Rectal smooth muscle tissue (tissue), 1 donor: ENCODE results near the gene TAS1R1.
A peak's percentile ranks its signal among the peaks of the same experiment; 100 is the strongest.

Experiments
- H3K27ac ChIP-seq: one replicate; pipeline ENCODE4 v1.7.0; 2013; ENCODE audit warnings: low read depth, low read length, inconsistent platforms
- H3K27me3 ChIP-seq: one replicate; pipeline ENCODE4 v1.7.0; 2013; ENCODE audit warnings: low read length; ENCODE audit not compliant: control insufficient read depth, insufficient read depth
- H3K36me3 ChIP-seq: one replicate; pipeline ENCODE4 v1.7.0; 2013; ENCODE audit warnings: low read length; ENCODE audit not compliant: control insufficient read depth, insufficient read depth
- H3K4me1 ChIP-seq: one replicate; pipeline ENCODE4 v1.7.0; 2013; ENCODE audit warnings: low read length; ENCODE audit not compliant: control insufficient read depth, insufficient read depth
- H3K4me3 ChIP-seq: one replicate; pipeline ENCODE4 v1.7.0; 2013; ENCODE audit warnings: low read length
- H3K9ac ChIP-seq: one replicate; pipeline ENCODE4 v1.7.0; 2013; ENCODE audit warnings: low read length

TAS1R1 gene

DNA sequence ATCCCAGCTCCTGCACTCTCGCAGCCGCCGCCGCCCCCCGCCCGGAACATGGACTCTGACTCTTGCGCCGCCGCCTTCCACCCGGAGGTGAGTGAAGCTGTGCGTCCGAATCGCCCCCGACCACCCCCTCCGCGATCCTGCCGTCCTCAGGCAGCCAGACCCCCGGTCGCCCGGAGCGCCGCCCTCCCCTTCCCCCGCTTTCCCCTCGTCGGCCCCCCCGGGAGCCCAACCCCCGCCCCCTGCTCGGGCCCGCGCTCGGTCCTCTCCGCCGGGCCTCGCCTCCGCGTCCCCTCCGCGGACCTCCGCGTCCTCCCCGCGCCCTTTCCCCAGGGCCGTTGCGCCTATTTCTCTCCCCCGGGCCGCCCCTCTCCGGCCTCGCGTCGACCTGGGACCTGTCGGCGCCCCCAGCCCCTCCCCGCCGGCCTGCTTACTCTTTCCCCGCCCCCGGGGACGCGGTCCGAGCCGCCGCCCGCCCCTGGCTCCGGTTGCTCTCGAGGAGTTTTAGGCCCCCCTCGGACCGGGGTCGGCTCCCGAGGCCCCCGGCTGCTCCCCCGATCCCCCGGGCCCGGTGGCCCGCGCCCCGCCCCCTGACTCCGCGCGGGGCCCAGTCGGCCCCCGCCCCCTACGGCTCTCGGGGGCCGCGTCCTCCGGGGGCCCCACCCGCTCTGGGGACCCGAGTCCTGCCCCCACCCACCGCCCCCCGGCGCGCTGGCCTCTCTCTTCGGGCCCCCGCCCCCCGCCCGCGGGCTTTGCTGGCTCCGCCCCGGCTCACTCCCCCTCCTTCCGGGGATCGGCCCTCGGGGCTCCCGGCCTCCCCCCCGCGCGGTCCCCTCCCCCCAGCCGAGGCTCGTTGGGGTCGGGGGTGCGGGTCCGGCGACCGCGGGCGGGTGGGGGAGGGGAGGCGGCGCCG is 59.2 kb downstream of the TAS1R1 start:
- Histone ChIP-seq H3K4me3 (peak overlapping the region; percentile 75), H3K36me3 (no peaks in the 10 kb centered on the region), H3K9ac (peak overlapping the region; percentile 21), H3K4me1 (peaks cover 6% of the 10 kb centered on the region), H3K27ac (peak overlapping the region; percentile 92), H3K27me3 (no peaks in the 10 kb centered on the region)

DNA sequence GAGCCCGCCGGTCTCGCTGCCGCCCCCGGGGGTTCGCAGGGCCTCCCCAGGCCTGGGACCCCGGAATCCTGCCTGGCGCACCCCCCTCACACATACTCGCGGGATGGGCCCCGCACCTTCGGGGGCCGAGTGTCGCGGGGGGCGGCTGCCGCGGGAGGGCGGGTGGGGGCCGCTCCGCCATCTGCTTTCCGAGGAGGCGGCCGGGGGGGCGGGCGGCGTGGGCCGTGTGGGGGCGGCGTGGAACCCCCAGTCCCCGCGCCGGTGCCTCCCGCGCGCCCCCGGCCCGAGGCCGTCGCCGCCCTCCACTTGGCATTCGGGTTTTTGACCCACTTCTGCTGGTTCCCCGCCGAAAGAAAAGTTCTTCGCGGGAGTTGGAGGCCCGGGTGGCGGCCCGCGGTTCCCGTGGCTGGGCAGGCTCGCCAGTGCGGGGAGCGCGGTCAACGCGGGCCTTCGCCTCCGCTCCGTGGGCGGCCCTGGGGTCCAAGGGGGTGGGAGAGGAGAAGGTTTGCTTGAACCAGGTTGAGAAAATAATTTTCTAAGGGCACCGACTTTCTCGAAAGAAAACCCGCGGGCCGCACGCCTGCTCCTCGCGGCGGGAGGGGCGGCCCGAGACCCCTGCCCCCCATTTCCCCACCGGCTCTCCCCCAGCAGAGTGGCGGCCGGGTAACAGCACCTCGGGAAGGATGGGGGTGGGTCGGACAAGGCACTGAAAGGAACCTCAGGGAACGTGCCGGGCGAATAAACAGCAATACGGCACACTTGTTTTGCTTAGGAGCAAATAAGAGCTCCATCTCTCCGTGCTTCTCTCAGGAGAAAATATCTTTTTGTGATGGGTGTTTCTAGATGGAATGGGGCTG is 60.0 kb downstream of the TAS1R1 start:
- Histone ChIP-seq H3K9ac (no peak overlapping the region), H3K4me1 (peaks cover 4% of the 10 kb centered on the region), H3K4me3 (peak overlapping the region; percentile 41), H3K27me3 (no peaks in the 10 kb centered on the region), H3K27ac (peak overlapping the region; percentile 74), H3K36me3 (peaks cover 5% of the 10 kb centered on the region)

DNA sequence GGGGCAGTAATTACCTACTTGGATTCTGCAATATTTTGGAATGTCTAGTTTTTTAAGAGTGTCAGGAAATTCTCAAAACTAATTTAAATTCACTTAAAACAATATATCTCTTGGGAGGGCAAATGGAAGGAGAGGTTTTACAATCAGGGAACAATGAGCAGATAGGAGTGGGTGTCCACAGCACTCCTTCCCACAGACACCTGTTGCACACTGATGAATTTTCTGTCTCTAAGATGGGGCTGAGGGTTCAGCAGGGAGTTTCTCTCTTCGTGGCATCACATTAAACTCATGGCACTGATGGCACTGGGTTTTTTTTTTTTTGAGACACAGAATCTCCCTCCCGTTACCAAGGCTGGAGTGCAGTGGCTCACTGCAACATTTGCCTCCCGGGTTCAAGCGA is 63.9 kb downstream of the TAS1R1 start:
- Histone ChIP-seq H3K4me1 (no peaks in the 10 kb centered on the region), H3K4me3 (no peak overlapping the region), H3K27me3 (no peaks in the 10 kb centered on the region), H3K36me3 (peaks cover 20% of the 10 kb centered on the region), H3K27ac (no peak overlapping the region), H3K9ac (no peak overlapping the region)

DNA sequence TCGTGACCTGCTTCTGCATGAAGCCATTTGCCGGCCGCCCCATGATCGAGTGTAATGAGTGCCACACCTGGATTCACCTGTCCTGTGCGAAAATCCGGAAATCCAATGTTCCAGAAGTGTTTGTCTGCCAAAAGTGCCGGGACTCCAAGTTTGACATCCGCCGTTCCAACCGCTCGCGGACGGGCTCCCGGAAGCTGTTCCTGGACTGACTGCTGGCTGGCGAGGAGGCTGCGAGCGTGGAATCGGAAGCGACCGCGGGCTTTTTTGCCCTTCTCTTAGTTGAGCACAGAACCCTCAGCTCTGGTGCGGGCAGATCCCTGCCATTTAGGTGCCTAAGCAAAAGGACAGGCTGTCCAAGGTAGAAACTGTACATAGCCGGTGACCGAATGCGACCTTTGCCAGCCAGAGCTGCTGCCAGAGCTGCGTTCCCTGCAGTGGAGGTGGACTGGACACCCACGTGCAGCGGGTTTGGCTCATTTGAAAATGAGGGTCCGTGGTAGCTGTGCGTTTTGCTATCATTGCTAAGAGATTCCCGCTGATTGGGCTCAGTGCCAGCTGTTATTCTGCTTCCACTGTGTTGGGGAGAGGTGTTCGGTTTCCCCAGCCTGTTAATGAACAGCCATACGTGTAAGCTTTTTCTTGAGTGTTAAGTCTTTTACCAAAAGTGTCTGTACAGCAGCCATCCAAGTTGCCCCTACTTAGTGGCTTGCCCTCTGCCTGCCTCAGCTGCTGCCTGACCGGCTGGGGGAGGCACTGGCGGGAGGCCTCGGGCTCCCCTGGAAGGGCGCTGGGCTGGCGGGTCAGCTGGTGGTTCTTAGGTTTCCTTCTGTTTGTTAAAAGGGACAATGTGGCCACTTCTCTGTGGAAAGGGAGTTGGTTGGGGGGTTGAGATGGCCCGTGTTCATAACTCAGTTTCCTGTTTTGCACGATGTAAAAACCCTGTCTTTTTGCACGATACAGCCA is 66.6 kb downstream of the TAS1R1 start:
- Histone ChIP-seq H3K4me1 (peaks cover 2% of the 10 kb centered on the region), H3K36me3 (peaks cover 20% of the 10 kb centered on the region), H3K27me3 (no peaks in the 10 kb centered on the region), H3K27ac (no peak overlapping the region), H3K9ac (no peak overlapping the region), H3K4me3 (no peak overlapping the region)

DNA sequence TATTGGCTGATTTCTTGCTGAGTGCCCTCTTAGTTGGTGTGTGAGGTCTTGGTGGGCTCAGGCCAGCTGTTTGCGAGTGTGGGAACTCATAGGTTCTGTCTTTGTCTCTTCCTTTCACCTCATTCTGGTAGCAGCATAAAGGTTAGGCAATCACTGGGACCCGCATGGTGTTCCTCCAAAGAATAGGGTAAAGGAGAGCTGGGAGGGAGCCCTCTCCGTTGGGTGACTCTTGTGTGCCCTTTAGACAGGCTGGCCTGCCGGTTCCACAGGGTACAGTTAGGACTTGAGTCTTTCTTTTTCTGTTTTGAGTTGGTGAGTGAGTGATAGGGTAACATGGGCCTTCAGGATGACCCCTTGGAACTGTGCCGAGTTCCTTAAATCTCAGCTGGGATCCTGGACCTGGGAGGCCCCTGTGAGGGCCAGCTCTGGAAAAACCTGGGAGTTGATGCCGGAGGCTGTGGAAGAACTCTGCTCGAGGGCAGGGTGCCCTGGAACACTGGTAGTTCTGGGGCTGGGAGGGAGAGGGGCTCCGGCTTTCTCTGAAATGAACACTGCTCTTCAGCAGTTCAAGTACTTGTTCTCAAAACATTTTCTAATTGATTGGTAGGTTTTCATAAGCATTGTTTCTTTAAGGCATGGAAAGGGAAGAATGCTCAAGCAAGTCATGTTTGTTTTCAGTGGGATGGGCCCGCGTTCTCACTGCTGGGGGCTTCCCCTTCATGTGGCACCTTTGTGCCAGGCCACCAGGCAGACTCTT is 67.5 kb downstream of the TAS1R1 start:
- no peak overlapping the region for H3K4me3 ChIP-seq
- peaks cover 2% of the 10 kb centered on the region for H3K4me1 ChIP-seq
- H3K36me3 ChIP-seq: peaks cover 21% of the 10 kb centered on the region
- no peaks in the 10 kb centered on the region for H3K27me3 ChIP-seq
- no peak overlapping the region for H3K9ac ChIP-seq
- H3K27ac ChIP-seq: no peak overlapping the region

DNA sequence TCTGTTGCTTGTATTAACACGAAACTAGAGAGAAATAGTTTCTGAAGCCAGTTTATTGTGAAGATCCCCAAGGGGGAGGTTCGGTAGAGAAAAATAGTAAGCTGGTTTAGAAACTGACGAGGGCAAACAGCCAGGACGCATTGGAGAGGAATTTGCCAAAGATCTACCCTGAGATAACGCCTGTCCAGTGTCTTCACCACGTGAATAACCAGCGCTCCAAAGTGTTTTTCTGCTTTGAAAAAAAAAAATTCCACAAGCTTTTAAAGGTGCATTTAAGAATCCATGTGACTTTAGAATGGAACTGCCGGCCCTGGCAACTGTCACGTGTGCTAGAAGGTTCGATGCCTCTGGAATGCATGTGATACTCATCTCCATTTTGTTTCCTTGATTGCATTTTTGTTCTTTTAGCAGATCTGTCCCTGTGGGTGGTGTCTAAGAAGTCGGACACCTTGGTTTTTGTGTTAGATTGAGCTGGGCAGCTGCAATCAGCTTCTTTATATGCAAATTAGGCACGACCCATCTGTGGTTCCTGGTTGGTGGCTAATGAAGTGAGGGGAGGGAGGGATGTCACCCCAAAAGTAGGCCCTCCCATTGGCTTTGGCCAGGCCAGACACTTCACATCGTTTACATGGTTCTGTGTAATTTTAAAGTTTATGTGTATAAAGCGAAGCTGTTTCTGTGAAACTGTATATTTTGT is 68.3 kb downstream of the TAS1R1 start:
- Histone ChIP-seq H3K36me3 (peaks cover 26% of the 10 kb centered on the region), H3K9ac (no peak overlapping the region), H3K4me3 (no peak overlapping the region), H3K27ac (no peak overlapping the region), H3K4me1 (peaks cover 2% of the 10 kb centered on the region), H3K27me3 (peaks cover 2% of the 10 kb centered on the region)

DNA sequence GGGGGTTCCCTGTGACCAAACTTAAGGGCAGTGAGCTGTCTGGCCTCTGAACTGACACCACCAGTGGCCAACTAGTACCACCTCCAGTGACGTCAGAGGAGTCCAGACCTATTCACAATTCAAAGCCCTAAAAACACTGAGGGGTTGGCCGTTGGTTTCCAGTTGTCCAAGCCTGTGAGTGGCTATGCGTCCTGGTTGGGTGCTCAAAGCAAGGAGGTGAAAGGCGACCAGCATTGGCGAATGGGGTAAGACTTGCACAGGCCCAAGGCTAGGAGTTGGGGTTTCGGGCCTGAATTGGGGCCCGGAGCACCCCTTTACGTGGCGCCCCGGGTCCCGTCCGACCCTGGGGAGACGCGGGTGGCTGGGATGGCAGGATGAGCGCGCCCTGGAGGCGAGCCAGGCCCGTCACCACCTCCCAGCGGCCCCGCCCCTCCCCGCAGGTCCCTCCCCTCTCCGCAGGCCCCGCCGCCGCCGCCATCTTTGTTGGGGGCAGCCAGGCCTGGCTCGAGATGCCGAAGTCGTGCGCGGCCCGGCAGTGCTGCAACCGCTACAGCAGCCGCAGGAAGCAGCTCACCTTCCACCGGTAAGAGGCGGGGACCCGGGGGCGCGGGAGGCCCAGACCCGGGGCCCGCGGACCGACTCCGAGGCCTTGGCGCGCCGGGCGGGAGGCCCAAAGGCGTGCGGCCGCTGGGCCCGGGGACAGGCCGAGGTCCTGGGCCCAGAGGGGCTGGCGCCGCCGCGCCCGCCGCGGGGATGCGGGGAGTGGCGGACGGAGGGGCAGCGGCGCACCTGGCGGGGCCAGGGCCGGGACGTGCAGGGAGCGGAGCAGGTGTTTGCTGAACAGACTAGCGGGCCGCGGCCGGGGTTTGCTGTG is 69.8 kb downstream of the TAS1R1 start, which contains the start of gene THAP3:
Gene THAP3, plus strand, starts transcription at position 159 of the 874 bp plus-strand sequence. Its CDS starts 351 bp downstream, at position 510.
- Histone ChIP-seq H3K27me3 (peaks cover 2% of the 10 kb centered on the region), H3K4me3 (peak within 1 kb of the TSS; percentile 78), H3K4me1 (peaks cover 2% of the 10 kb centered on the region), H3K9ac (peak within 1 kb of the TSS; percentile 32), H3K36me3 (peaks cover 30% of the 10 kb centered on the region), H3K27ac (peak within 1 kb of the TSS; percentile 81)

DNA sequence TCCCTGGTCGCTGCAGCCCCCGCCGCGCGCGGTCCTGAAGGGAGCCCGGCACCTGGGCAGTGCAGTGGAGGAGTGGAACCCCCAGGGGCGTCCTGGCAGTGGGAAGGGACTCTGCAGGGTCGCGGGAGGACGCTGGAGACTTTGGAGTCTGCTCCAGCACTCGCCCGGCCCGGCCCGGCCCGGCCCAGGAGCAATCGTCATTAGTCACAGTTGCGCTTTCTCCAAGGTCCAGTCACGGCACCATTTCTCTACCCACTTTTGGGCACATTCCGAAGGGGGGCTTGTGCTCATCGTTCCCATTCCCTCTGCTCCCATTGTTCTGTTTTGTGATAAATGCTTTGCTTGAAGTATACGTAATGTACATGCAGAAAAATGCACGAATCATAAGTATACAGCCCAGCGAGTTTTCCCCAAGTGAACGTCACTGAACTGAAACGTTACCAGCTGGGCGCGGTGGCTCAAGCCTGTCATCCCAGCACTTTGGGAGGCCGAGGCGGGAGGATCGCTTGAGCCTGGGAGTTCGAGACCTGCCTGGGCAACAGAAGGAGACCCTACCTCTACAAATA is 70.6 kb downstream of the TAS1R1 start:
- H3K4me1 ChIP-seq: peaks cover 2% of the 10 kb centered on the region
- H3K27me3 ChIP-seq: peaks cover 2% of the 10 kb centered on the region
- H3K27ac ChIP-seq: peak overlapping the region; percentile 81
- peak overlapping the region; percentile 32 for H3K9ac ChIP-seq
- peaks cover 24% of the 10 kb centered on the region for H3K36me3 ChIP-seq
- peak overlapping the region; percentile 78 for H3K4me3 ChIP-seq

DNA sequence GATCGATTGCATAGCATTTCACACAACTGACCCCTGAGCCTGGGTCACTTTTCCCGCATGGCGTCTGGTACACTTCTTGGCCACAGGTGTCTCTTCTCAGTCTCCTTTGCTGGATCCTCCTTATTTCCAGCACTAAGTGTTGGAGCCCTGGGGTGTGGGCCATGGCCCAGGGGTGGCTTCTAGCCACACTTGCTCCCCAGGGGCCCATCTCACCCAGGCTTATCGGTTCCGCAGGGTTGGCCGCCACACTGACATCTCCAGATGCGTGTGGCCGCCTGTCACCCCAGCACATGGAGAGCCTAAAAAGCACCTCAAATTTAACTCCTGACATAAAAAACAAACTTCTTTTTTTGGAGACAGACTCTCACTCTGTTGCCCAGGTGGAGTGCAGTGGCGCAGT is 71.9 kb downstream of the TAS1R1 start:
- Histone ChIP-seq H3K27ac (no peak overlapping the region), H3K4me3 (no peak overlapping the region), H3K36me3 (peaks cover 15% of the 10 kb centered on the region), H3K4me1 (peaks cover 2% of the 10 kb centered on the region), H3K27me3 (peaks cover 2% of the 10 kb centered on the region), H3K9ac (no peak overlapping the region)
